ENCODE results near the gene FBLN1. TPM values are rescaled to one million over a fixed set of nuclear protein-coding genes. Genes with fewer than 3 reads are reported as not detected.

Gene FBLN1
- total and polyA plus RNA-seq, 9 donors = 62.7 to 394 (median 189) TPM

- Histone ChIP-seq H3K27ac (no peak overlapping the region), H3K4me1 (ENCODE audit: insufficient read depth) (peaks cover 9% of the 10 kb centered on the region), H3K9me3 (no peaks in the 10 kb centered on the region), H3K36me3 (no peaks in the 10 kb centered on the region), H3K4me3 (no peak overlapping the region), H3K27me3 (no peaks in the 10 kb centered on the region)
- no peak for TF ChIP-seq POLR2A (IDR thresholded peaks at IDR 0.05)
- no peak for TF ChIP-seq CTCF (IDR thresholded peaks at IDR 0.05)
- TF ChIP-seq EP300 (IDR thresholded peaks at IDR 0.05) = no peak
- DNase-seq = no peak
- WGBS, 3 donors = 81 to 92% (median 87%) methylated on average over 11 of the region's 11 CpGs
- intact Hi-C loops (cut with DNase I) = no loop called here
Measured at GRCh38 chr22:45529971-45530575, 27.4 kb downstream of the FBLN1 start.

DNA sequence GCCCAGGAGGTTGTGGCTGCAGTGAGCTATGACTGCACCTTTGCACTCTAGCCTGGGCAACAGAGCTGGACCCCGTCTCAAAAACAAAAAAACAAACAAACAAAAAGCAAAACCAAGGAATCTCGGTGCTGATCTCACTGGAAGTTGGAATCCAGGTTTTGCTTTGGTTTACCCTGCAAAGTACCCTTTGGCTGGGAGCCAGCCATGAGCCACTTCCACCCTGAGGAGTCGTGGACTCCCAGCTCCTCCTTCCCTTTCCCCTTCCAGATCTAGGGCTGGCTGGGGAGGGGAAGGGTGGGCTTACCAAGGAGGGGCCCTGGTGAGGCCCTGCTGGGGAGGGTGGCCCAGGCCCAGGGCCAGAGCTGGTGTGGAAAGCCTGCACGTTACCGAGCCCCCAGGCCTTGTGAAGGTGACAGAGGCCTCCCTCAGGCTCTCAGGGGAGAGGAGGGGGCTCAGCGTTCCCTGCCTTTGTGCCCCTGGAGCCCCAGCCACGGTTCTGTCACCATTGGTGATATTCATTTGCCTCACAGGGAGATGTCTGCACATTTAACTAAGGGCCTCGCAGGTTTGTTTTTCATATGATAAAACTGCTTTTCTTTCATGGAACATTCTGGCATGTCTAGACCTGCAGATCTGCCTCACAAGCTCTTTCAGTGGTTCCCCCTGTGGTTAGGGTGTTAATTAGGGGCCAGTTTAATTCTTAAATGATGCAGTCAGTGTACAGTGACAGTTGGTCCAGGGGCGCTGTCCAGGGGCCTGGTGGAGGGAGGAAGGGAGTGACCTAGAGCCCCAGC, 29.0 kb downstream of the FBLN1 start:
- peaks cover 9% of the 10 kb centered on the region for H3K4me1 ChIP-seq (ENCODE audit: insufficient read depth)
- DNase-seq = no peak
- H3K27me3 ChIP-seq = no peaks in the 10 kb centered on the region
- whole genome bisulfite sequencing, 3 donors = 73 to 79% (median 76%) methylated on average over 9 of the region's 9 CpGs
- no peak overlapping the region for H3K4me3 ChIP-seq
- intact Hi-C loops (cut with DNase I) = no loop called here
- H3K27ac ChIP-seq = peak overlapping the region in 1 of 2 donors; percentile 19
- no peaks in the 10 kb centered on the region for H3K36me3 ChIP-seq
- TF ChIP-seq EP300 (IDR thresholded peaks at IDR 0.05) (no peak), CTCF (IDR thresholded peaks at IDR 0.05) (no peak), POLR2A (IDR thresholded peaks at IDR 0.05) (no peak)
- H3K9me3 ChIP-seq = no peaks in the 10 kb centered on the region

DNA sequence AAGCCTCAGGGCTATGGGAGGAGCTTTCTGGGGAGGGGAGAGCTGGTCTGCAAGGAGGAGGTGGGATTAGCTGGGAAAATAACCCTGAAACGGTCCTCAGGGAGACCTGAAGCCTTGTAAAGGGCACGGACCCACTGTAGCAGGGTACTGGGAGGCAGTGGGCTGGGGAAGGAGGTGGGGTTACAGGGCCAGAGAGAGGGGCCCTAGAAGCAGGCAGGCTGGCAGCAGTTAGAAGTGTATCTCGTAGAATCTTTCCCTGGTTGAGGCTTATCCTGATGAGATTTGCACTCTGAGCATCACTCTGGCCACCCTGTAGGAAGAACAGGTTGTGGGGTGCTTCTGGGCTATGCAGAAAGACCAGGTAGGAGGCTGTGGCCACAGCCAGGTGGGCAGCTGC, 29.6 kb downstream of the FBLN1 start:
- WGBS, 3 donors = 63 to 68% (median 64%) methylated on average over 3 of the region's 3 CpGs
- no peak for DNase-seq
- Histone ChIP-seq H3K4me3 (no peak overlapping the region), H3K9me3 (no peaks in the 10 kb centered on the region), H3K27me3 (no peaks in the 10 kb centered on the region), H3K4me1 (ENCODE audit: insufficient read depth) (peaks cover 9% of the 10 kb centered on the region), H3K36me3 (no peaks in the 10 kb centered on the region), H3K27ac (peak overlapping the region in 1 of 2 donors; percentile 19)
- TF ChIP-seq EP300 (IDR thresholded peaks at IDR 0.05) = no peak
- TF ChIP-seq CTCF (IDR thresholded peaks at IDR 0.05) = no peak
- TF ChIP-seq POLR2A (IDR thresholded peaks at IDR 0.05) = no peak
- intact Hi-C loops (cut with DNase I) = no loop called here

DNA sequence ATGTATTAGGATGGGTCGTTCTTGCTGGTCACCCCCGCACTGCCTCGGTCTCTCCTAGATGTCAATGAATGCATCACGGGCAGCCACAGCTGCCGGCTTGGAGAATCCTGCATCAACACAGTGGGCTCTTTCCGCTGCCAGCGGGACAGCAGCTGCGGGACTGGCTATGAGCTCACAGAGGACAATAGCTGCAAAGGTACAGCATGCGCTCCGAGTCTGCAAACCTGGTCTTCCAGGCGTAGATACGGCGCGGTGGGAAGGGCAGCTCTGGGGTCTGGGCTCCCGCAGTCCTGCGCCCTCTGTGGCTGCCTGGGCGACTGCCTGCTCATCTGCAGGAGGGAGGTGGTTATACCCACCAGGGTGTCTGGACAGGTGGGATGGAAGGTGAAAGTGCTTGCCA, 31.0 kb downstream of the FBLN1 start:
- no peak for DNase-seq
- H3K9me3 ChIP-seq = no peaks in the 10 kb centered on the region
- no peaks in the 10 kb centered on the region for H3K27me3 ChIP-seq
- intact Hi-C loops (cut with DNase I) = no loop called here
- 58 to 87% (median 66%) methylated on average over 17 of the region's 17 CpGs for WGBS, 3 donors
- no peak overlapping the region for H3K4me3 ChIP-seq
- no peak overlapping the region for H3K27ac ChIP-seq
- H3K36me3 ChIP-seq = no peaks in the 10 kb centered on the region
- peaks cover 16% of the 10 kb centered on the region for H3K4me1 ChIP-seq (ENCODE audit: insufficient read depth)
- TF ChIP-seq CTCF (IDR thresholded peaks at IDR 0.05) = no peak
- no peak for TF ChIP-seq POLR2A (IDR thresholded peaks at IDR 0.05)
- no peak for TF ChIP-seq EP300 (IDR thresholded peaks at IDR 0.05)
